Measurements from ENCODE around the gene HIVEP3.

DNA sequence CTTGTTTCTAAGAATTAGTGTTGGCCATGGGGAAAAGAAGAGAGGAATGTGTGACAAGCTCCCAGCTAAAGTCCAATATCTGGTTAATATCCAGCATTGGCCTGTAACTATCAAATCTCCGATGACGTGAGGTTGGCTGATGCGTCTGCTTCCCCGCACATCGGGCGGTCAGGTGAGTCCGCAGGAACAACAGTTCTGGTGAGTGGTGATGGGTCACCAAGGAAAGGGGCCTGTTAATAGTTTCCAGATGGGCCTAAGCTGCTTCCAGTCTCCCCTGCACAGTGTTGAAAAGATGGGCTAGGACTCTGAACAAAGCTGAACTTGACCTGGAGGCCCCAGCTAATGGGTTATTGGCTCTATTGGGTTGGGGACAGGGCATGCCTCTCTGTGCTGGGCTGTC, 241.1 kb downstream of the HIVEP3 start:
- TF ChIP-seq POLR2AphosphoS5 (IDR thresholded peaks at IDR 0.05; ENCODE audit: low read depth, low read length), result no peak
- no peak for TF ChIP-seq TAF1 (IDR thresholded peaks at IDR 0.05; ENCODE audit: low read depth, low read length)
- no peak for TF ChIP-seq POLR2A (IDR thresholded peaks at IDR 0.05; ENCODE audit: low read depth, low read length)
- no peak for TF ChIP-seq PAX5 (IDR thresholded peaks at IDR 0.05; ENCODE audit: insufficient read depth, low read length, severe bottlenecking)
- TF ChIP-seq SPI1 (IDR thresholded peaks at IDR 0.05; ENCODE audit: low read depth, low read length), result no peak
- TF ChIP-seq POU2F2 (IDR thresholded peaks at IDR 0.05; ENCODE audit: low read depth, low read length), result no peak

Measured in GM12891 (cell line).